GM18520 (cell line): Measurements from ENCODE around the gene PLPPR3.
A peak's percentile ranks its signal among the peaks of the same experiment; 100 is the strongest.

Experiments used
- ATAC-seq: cut with Tn5 transposase; IDR thresholded peaks from one replicate; pipeline ENCODE4 v1.9.1; 2021; ENCODE audit not compliant: unreplicated experiment

PLPPR3 gene

GRCh38 chr19:797528-798414 lies 24.0 kb downstream of the PLPPR3 start:
- ATAC-seq = peak; percentile 29

DNA sequence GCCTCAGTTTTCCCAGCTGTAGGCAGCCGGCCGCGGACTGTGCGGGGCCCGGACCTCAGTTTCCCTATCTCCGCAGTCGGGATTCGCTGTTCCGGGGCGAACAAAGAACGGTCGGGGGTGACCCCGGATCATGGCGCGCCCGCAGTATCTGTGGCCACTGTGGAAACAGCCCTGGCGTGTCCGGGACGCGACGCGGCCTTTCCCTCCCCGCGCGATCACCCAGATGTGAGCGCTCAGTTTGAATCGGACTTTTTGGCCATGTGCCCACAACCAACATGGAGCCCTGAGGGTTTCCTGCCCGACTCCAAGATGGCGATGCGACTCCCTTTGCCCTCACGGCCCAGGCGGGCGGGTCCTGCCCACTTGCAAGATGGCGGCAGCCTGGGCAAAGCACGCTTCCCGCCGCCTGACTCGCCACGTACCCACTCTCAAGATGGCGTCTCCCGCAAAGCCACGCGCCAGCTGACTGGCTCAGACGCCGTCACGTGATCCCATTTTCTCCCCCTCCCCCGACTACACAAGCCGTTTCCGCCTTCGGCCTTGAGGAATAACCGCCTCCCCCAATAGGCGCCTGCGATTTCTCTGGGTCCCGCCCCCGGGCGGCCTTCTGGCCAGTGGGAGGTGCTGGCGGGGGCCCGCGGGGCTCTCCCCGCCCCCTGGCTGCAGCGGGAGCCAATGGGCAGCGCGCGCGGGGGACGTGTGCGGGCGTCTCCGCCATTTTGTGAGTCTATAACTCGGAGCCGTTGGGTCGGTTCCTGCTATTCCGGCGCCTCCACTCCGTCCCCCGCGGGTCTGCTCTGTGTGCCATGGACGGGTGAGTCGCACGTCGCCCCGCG lies 24.8 kb downstream of the PLPPR3 start, which contains the start of gene PTBP1:
PTBP1 (plus strand) TSS at position 761 of the 836 bp plus-strand sequence; CDS start at position 807, 46 bp downstream.
- ATAC-seq = peak; percentile 78

DNA sequence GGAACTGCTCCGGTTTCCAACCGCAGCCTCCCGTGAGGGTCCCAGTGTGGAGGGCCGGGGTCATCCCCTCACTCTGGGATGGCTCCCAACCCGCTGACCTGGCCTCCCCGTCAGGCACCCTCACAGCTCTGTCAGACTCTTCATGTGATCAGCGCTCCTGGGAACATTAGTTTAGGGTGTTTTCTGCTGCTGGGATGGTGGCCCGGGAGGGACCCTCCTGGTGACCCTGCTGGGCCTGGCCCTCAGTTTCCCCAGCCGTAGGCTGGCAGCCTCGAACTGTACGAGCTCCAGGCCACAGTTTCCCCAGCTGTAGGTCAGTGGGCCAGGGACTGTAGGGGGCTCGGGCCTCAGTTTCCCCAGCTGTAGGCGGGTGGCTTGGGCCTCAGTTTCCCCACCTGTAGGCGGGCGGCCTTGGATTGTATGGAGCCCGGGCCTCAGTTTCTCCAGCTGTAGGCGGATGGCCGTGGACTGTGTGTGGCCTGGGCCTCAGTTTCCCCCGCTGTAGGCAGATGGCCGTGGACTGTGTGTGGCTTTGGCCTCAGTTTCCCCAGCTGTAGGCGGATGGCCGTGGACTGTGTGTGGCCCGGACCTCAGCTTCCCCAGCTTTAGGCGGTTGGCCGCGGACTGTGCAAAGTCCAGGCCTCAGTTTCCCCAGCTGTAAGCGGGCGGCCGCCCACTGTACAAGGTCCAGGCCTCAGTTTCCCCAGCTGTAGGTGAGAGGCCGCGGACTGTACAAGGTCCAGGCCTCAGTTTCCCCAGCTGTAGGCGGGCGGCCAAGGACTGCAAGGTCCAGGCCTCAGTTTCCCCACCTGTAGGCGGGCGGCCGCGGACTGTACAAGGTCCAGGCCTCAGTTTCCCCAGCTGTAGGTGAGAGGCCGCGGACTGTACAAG lies 25.8 kb downstream of the PLPPR3 start:
- no peak for ATAC-seq

GRCh38 chr19:795073-795611 lies 26.6 kb downstream of the PLPPR3 start:
- ATAC-seq = no peak

- no peak for ATAC-seq
Measured at GRCh38 chr19:793806-794205, 27.9 kb downstream of the PLPPR3 start.

- ATAC-seq = no peak
Measured at GRCh38 chr19:792306-792885, 29.4 kb downstream of the PLPPR3 start.

GRCh38 chr19:791567-792305 lies 30.0 kb downstream of the PLPPR3 start:
- no peak for ATAC-seq

- ATAC-seq = no peak
Measured at GRCh38 chr19:791007-791566, 30.7 kb downstream of the PLPPR3 start.

DNA sequence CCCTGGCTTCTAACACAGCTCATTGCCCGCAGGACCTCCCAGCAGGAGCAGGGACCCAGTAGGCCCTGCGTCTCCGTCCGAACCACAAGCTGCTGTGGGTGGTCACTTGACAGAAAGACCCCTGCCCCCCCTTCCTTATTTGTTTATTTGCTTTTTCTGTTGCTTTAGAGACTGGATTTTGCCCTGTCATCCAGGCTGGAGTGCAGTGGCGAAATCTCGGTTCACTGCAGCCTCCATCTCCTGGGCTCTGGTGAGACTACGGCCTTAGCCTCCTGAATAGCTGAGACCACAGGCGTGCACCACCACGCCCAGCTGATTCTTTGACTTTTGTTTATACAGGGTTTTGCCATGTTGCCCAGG lies 32.1 kb downstream of the PLPPR3 start:
- no peak for ATAC-seq

DNA sequence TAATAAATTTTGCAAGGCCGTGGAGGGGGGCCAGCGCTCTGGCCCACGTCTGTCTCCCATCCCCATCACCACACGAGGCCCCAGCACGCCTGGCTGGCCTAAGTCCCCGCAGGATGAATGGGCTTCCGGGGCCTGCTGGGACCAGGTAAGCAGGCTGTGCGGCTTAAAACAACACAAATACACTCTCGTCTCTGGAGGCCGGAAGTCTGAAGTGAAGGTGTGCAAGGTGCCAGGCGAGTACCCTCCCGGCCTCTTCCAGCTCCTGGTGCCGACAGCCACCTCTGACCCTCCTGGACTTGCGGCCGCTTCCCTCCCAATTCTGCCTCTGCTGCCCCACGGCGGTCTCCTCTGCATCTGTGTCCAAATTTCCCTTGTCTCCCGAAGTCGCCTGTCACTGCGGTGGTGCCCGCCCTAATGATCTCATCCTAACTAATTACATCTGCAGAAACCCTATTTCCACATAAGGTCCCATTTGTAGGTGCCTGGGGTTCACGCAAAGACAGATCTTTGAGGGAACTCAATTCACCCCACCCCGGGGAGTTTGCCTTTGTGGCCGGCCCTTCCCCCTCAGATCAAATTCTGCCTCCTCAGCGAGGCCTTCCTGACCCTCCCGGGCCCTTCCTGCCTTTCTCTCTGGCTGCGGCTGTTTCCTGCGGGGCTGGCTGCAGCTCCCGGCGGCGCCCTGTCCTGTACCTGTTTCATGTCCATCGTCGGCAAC lies 32.6 kb downstream of the PLPPR3 start:
- no peak for ATAC-seq

DNA sequence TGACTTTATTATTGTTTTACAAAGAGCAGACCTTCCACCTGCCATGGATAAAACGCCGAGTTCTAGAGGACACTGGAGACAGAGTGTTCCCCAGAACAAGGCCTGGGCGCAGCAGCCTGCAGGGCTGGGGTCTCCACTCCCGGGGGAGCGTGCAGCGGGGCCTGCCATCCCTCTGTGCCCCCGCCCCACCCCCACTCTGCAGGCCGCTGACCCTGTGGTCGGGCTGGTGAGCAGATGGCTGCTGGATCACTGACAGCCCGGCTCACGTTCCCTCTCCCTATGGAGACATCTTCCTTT lies 33.1 kb downstream of the PLPPR3 start:
- no peak for ATAC-seq

DNA sequence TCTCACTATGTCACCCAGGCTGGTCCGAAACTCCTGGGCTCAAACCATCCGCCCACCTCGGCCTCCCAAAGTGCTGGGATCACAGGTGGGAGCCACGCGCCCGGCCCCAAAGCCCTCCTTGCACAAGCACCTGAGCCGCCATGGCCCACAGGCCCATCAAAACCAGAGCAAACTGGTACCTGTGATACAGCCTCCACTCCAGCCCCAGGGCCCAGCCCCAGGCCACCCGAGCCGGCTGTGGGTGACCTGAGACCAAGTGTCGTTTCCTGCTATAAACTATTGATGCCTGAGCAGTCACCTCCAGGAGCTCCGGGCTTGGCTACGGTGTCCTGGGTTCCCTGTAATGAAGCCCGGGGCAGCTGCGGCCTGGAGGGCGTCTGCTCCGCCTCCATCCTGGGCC lies 34.2 kb downstream of the PLPPR3 start:
- no peak for ATAC-seq

GRCh38 chr19:784541-784940 lies 37.2 kb downstream of the PLPPR3 start:
- ATAC-seq = no peak

DNA sequence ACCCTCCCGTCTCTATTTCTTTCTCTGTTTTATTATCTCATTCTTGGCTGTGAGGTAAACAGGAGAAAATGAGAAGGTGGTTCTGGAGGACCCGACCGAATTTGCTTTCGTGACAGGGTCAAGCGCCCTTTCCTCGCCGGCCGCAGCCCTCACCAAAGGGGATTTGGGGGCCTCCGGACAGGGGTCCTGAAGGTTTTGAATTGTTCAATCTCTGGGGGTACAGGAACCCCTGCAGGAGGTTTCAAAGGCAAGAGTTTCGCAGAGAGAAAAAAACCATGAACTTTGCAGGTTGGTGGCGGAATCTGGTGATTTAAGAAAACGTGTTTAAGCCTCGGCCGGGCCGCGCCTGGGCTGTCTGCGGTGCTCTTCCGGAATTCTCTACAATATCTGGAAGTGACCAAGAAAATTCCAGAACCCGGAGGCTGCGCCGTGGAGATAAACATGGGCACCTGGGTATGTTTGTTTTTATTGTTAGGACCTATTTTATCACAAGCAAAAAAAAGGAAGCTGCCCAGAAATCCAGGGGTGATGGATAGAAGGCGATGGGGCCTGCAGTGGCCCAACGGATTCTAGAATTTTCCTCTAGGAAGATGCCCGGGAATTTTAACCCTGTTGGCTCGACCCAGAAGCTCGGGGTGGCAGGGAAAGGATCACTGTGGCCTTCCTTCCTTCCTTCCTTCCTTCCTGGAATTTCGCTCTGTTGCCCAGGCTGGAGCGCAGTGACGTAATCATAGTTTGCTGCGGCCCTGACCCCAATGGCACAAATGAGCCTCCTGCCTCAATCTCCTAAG lies 38.7 kb downstream of the PLPPR3 start:
- no peak for ATAC-seq

DNA sequence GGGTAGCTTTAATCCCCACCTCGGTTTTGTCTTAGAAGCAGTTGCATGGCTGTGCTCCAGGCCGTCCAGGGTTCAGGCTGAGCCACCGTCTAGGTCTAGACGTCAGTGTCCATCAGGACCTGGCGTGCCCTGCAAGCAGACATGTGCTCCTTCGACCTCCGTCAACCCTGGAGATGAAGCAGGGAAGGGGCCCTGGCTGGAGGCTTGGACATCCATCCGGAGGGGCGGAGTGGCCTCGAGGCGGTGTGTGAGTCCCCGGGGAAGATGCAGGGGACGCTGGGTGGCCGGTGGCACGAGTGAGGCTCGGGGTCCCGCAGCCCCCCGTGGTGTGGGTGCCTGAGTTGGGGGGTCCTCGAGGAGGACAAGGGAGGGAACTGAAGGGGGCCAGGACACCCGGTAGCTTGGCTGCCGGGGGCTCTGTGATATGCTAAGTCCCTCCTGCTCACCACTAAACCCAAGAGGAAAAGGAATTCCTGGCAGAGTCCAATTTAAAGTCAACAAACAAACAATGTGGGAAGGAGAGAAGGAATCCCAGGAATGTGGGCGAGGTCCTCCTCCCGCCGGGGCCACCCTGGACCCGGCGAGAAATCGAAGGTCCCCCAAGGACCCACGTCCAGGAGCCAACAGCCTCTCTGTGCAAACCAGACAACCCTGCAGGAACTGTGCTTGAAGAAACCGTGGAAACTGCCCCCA lies 39.4 kb downstream of the PLPPR3 start:
- ATAC-seq = no peak

DNA sequence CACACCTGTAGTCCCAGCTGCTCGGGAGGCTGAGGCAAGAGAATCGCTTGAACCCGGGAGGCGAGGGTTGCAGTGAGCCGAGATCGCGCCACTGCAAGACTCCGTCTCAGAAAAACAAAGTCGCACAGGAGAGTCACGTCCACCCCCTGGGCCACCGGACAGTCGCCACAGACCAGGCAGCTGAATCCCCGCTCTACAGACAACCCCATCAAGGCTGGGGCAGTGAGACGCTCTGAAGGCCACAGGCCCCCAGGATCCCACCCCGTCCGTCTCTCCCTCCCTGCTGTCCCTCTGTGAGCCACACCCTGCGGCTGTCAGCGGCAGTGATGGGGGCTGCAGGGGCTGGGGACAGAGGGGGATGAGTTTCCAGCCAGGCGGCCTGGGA lies 40.0 kb downstream of the PLPPR3 start:
- ATAC-seq = no peak

DNA sequence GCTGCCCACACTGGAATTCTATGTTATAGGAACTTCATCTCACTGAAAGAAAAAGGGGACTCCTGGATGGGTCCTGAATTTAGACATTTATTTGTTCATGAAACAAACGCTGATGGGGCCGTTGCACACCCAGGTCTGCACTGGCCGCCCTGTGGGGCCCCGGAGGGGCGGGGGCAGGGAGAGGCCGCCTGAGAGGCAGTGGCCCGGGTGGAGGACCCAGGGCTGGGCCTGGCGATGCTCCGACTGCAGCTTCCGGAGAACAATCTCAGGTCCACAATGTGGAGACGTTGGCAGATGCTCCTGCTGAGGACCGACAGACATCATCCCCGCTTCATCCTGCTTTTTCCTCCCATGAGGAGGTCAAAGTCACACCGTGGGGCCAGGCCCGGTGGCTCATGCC lies 40.8 kb downstream of the PLPPR3 start:
- ATAC-seq = no peak
